NCI-H69 (cell line): ENCODE data around the gene TMEM220.
A peak's percentile ranks its signal among the peaks of the same experiment; 100 is the strongest.
"Not testable (repeated sequence)": the region's sequence is repeated elsewhere in the genome, so short reads cannot be mapped to it uniquely, and the experiment has no call there.

Experiments
- DNase-seq: peaks from one replicate; lab custom pipeline; 2025; lab: John Stamatoyannopoulos, UW

The TMEM220 gene

GRCh38 chr17:10728331-10728892 is 1.4 kb downstream of the TMEM220 start:
- DNase-seq: no peak

- no peak for DNase-seq
Measured at GRCh38 chr17:10727192-10727591, 2.6 kb downstream of the TMEM220 start.

- no peak for DNase-seq
Measured at GRCh38 chr17:10726196-10726595, 3.6 kb downstream of the TMEM220 start.

- no peak for DNase-seq
Measured at GRCh38 chr17:10725262-10725661, 4.6 kb downstream of the TMEM220 start.

GRCh38 chr17:10724546-10725195 is 5.2 kb downstream of the TMEM220 start:
- DNase-seq: no peak

- no peak for DNase-seq
Measured at GRCh38 chr17:10718547-10718946, 11.3 kb downstream of the TMEM220 start.

GRCh38 chr17:10716218-10716617 is 13.6 kb downstream of the TMEM220 start:
- no peak for DNase-seq

GRCh38 chr17:10713318-10713717 is 16.5 kb downstream of the TMEM220 start:
- DNase-seq: no peak

GRCh38 chr17:10705727-10706126 is 24.1 kb downstream of the TMEM220 start:
- DNase-seq: no peak

- DNase-seq: no peak
Measured at GRCh38 chr17:10702574-10702973, 27.2 kb downstream of the TMEM220 start.

- no peak for DNase-seq
Measured at GRCh38 chr17:10699856-10700255, 30.0 kb downstream of the TMEM220 start.

- DNase-seq: peak; percentile 3
Measured at GRCh38 chr17:10698096-10698818, 31.6 kb downstream of the TMEM220 start.

GRCh38 chr17:10697092-10698081 is 32.4 kb downstream of the TMEM220 start, which contains the start of the genes ADPRM and SCO1:
Gene ADPRM (plus strand): TSS chr17:10697594. CDS start chr17:10704927, 7,333 bp downstream.
Gene SCO1 (minus strand): TSS chr17:10697533. CDS start chr17:10697507, 26 bp downstream.
- DNase-seq: peak; percentile 92

- not testable (repeated sequence) for DNase-seq
Measured at GRCh38 chr17:10695875-10696407, 33.9 kb downstream of the TMEM220 start.

GRCh38 chr17:10687499-10687898 is 42.3 kb downstream of the TMEM220 start:
- DNase-seq: no peak

- DNase-seq: peak; percentile 0
Measured at GRCh38 chr17:10683853-10684252, 46.0 kb downstream of the TMEM220 start.

- no peak for DNase-seq
Measured at GRCh38 chr17:10681866-10682446, 47.9 kb downstream of the TMEM220 start.

GRCh38 chr17:10674704-10675103 is 55.1 kb downstream of the TMEM220 start:
- DNase-seq: no peak

- no peak for DNase-seq
Measured at GRCh38 chr17:10673312-10673711, 56.5 kb downstream of the TMEM220 start.

GRCh38 chr17:10668775-10669174 is 61.0 kb downstream of the TMEM220 start:
- no peak for DNase-seq

GRCh38 chr17:10666906-10667305 is 62.9 kb downstream of the TMEM220 start:
- no peak for DNase-seq
